Putamen (tissue), 1 donor: ENCODE results near the gene RAB19.
"Not testable (repeated sequence)": the region's sequence is repeated elsewhere in the genome, so short reads cannot be mapped to it uniquely, and the experiment has no call there.

Experiments
- DNase-seq: peaks from one replicate; pipeline ENCODE4 v3.0.0-alpha.2; 2016; ENCODE audit warnings: low spot score

The RAB19 gene

DNA sequence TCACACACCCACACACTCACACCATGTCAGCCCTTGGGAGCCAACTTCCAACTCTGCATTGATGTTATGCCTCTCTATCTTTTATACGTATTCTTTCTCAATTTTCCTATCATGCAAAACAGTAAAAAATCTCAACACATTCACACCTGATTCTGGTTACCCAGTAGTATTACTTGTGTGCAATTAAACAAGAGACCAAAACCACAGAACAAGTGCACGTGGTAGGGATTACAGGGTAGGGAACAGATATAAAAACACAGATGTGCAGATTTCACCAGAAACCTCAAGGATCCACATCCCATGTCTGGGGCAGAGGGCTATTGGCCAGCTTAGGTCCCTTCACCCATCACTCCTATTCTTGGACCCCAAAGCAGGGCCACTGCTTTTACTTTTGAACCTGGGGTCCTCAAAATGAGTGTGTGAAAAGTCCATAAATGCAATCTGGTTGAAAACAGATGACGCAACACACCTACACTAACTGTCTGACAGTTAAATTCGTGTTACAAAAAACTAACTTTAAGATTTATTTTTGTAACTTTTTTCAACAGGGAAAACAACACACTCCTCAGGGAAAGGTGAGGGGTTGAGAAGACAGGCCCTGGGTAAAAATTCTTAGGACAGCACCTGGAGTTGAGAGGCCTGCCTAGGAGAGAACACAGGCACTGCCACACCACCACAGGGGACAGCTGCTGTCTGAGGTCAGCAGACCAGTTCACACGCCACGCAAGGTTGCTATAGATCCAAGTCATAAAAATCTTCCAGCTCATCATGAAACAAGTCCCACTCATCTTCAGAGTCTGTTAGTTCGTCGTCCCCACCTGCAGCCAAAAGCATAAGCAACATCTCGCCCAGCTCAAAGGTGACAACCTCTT is 50.2 kb downstream of the RAB19 start:
- DNase-seq, result not testable (repeated sequence)

GRCh38 chr7:140454657-140455015 is 50.8 kb downstream of the RAB19 start:
- DNase-seq, result no peak

- no peak for DNase-seq
These were observed 51.9 kb downstream of the RAB19 start for GRCh38 chr7:140455743-140456142.

GRCh38 chr7:140456551-140457051 is 52.7 kb downstream of the RAB19 start:
- DNase-seq, result no peak

DNA sequence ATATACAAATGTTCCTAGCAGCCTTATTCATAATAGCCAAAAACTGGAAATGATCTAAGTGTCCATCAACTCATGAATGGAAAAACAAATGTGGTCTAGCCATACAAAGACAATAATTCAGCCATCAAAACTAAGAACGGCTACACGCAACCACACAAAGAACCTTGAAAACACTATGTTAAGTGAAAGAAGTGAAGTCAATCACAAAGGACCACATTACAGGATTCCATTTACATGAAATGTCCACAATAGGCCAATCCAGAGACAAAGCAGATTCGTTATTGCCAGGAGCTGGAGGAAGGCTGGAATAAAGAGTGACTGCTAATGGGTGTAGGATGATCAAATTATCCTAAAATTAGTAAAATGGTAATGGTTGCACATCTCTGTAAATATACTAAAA is 54.3 kb downstream of the RAB19 start:
- no peak for DNase-seq

- DNase-seq, result no peak
These were observed 55.1 kb downstream of the RAB19 start for GRCh38 chr7:140458916-140459315.

DNA sequence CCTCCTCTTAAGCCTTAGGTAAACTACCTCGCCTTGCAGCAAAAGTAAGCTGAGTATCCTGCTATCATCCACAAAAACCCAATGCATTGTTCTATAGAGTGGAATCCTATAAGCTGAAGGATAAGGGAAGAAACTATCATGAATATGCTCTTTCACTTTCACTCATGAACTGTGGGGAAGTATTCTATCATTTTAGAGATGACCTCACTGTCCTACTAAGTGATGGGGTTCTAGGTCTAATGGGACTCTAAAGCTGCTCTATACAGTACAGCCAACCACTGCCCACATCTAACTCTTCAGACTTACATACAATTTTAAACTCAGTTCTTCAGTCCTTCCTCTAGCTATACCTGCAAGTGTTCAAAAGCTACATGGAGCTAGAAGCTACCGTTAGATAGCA is 59.3 kb downstream of the RAB19 start:
- no peak for DNase-seq

GRCh38 chr7:140475747-140476333 is 72.0 kb downstream of the RAB19 start:
- peak; percentile 22 for DNase-seq

GRCh38 chr7:140476698-140477261 is 72.9 kb downstream of the RAB19 start:
- DNase-seq, result no peak
